ENCODE data around the gene GTF2H2C.

GTF2H2C gene

GRCh38 chr5:69519285-69519684 lies 40.7 kb upstream of the GTF2H2C start:
- H3K27me3 ChIP-seq = no peaks in the 10 kb centered on the region
- no peak overlapping the region for H3K4me3 ChIP-seq (ENCODE audit: low read depth in 1 of 2, low read length in 1 of 2)
- H3K36me3 ChIP-seq = no peaks in the 10 kb centered on the region
- H3K4me1 ChIP-seq (ENCODE audit: control insufficient read depth in 1 of 2, insufficient read depth in 1 of 2, low read depth in 1 of 2, low read length in 1 of 2) = no peaks in the 10 kb centered on the region
- H3K9me3 ChIP-seq = no peaks in the 10 kb centered on the region
- TF ChIP-seq CTCF (IDR thresholded peaks at IDR 0.05) = no peak
- no peak overlapping the region for H3K27ac ChIP-seq

GRCh38 chr5:69522035-69522434 lies 38.0 kb upstream of the GTF2H2C start:
- H3K27ac ChIP-seq = no peak overlapping the region
- TF ChIP-seq CTCF (IDR thresholded peaks at IDR 0.05) = no peak
- H3K4me3 ChIP-seq (ENCODE audit: low read depth in 1 of 2, low read length in 1 of 2) = no peak overlapping the region
- H3K36me3 ChIP-seq = no peaks in the 10 kb centered on the region
- no peaks in the 10 kb centered on the region for H3K27me3 ChIP-seq
- no peaks in the 10 kb centered on the region for H3K9me3 ChIP-seq
- no peaks in the 10 kb centered on the region for H3K4me1 ChIP-seq (ENCODE audit: control insufficient read depth in 1 of 2, insufficient read depth in 1 of 2, low read depth in 1 of 2, low read length in 1 of 2)

GRCh38 chr5:69525490-69525889 lies 34.5 kb upstream of the GTF2H2C start:
- Histone ChIP-seq H3K27ac (no peak overlapping the region), H3K4me1 (ENCODE audit: control insufficient read depth in 1 of 2, insufficient read depth in 1 of 2, low read depth in 1 of 2, low read length in 1 of 2) (peaks cover 2 to 3% of the 10 kb centered on the region in 2 experiments), H3K27me3 (no peaks in the 10 kb centered on the region), H3K4me3 (ENCODE audit: low read depth in 1 of 2, low read length in 1 of 2) (no peak overlapping the region), H3K9me3 (no peaks in the 10 kb centered on the region), H3K36me3 (no peaks in the 10 kb centered on the region)
- no peak for TF ChIP-seq CTCF (IDR thresholded peaks at IDR 0.05)

GRCh38 chr5:69526660-69527059 lies 33.3 kb upstream of the GTF2H2C start:
- no peaks in the 10 kb centered on the region for H3K27me3 ChIP-seq
- H3K27ac ChIP-seq = no peak overlapping the region
- no peak overlapping the region for H3K4me3 ChIP-seq (ENCODE audit: low read depth in 1 of 2, low read length in 1 of 2)
- no peak for TF ChIP-seq CTCF (IDR thresholded peaks at IDR 0.05)
- no peaks in the 10 kb centered on the region for H3K36me3 ChIP-seq
- no peaks in the 10 kb centered on the region for H3K9me3 ChIP-seq
- peaks cover 11 to 14% of the 10 kb centered on the region in 2 experiments for H3K4me1 ChIP-seq (ENCODE audit: control insufficient read depth in 1 of 2, insufficient read depth in 1 of 2, low read depth in 1 of 2, low read length in 1 of 2)

- TF ChIP-seq CTCF (IDR thresholded peaks at IDR 0.05) = no peak
- no peaks in the 10 kb centered on the region for H3K27me3 ChIP-seq
- H3K4me1 ChIP-seq (ENCODE audit: control insufficient read depth in 1 of 2, insufficient read depth in 1 of 2, low read depth in 1 of 2, low read length in 1 of 2) = peaks cover 11 to 14% of the 10 kb centered on the region in 2 experiments
- H3K36me3 ChIP-seq = no peaks in the 10 kb centered on the region
- H3K27ac ChIP-seq = no peak overlapping the region
- H3K4me3 ChIP-seq (ENCODE audit: low read depth in 1 of 2, low read length in 1 of 2) = no peak overlapping the region
- H3K9me3 ChIP-seq = no peaks in the 10 kb centered on the region
Measured at GRCh38 chr5:69527128-69527770, 32.7 kb upstream of the GTF2H2C start.

All from neutrophil (primary cell).